Endothelial cell of umbilical vein (primary cell): ENCODE data around the gene DNAJC3. TPM values are rescaled to one million over a fixed set of nuclear protein-coding genes. Genes with fewer than 3 reads are reported as not detected.

Source experiments
- BruUV-seq: library from RNA; stranded (reverse); fragments of 400-500 nt; replicated peaks from 2 replicates; lab custom pipeline; 2021; lab: Mats Ljungman, UMichigan
- CTCF ChIA-PET: fragments of 300-600, 350-600 bp; sonication (Branson Sonifier 250); formaldehyde crosslinking; loops from one replicate; lab custom pipeline; 2021; ENCODE audit warnings: antibody characterized with exemption, inconsistent platforms; lab: Charles Lee
- POLR2A ChIA-PET: fragments of 300-600, 350-600 bp; sonication (Branson Sonifier 250); formaldehyde crosslinking; loops from one replicate; lab custom pipeline; 2021; ENCODE audit warnings: antibody characterized with exemption, inconsistent platforms; lab: Charles Lee
- DNase-seq: peaks from one replicate; pipeline ENCODE4 v3.0.0-alpha.2; 2011; ENCODE audit warnings: low read depth, low spot score
- FAIRE-seq: peaks from 2 replicates; lab custom pipeline; 2011; peaks lifted over from hg19 to GRCh38; lab: Jason Lieb, UNC
- H2AFZ ChIP-seq: 2 replicates; pipeline ENCODE4 v1.6.0; 2012; ENCODE audit warnings: low read depth, low read length, control low read depth, inconsistent platforms
- H3K27ac ChIP-seq: 2 replicates; pipeline ENCODE4 v1.5.1; 2011; ENCODE audit warnings: low read depth, mild to moderate bottlenecking, control low read depth, low read length, moderate library complexity; ENCODE audit not compliant: insufficient read depth
- H3K27me3 ChIP-seq, 2 experiments: 2 replicates each; pipeline versions ENCODE4 v1.6.0 to v1.6.1; 2011; ENCODE audit warnings: low read length in 2 of 2, mixed read lengths in 1 of 2; ENCODE audit not compliant: control insufficient read depth in 2 of 2, insufficient read depth in 2 of 2
- H3K36me3 ChIP-seq, 2 experiments: 2 replicates in 1 of 2; 3 replicates in 1 of 2; pipeline ENCODE4 v1.5.1; 2011; ENCODE audit warnings: low read length in 2 of 2, mild to moderate bottlenecking in 1 of 2, moderate library complexity in 1 of 2; ENCODE audit not compliant: control insufficient read depth in 2 of 2, insufficient read depth in 2 of 2; ENCODE audit errors: extremely low read depth in 1 of 2
- H3K4me1 ChIP-seq: 3 replicates; pipeline ENCODE4 v1.5.1; 2011; ENCODE audit warnings: mild to moderate bottlenecking, low read length; ENCODE audit not compliant: control insufficient read depth, insufficient read depth; ENCODE audit errors: extremely low read depth
- H3K4me2 ChIP-seq: 2 replicates; pipeline ENCODE4 v1.6.1; 2011; ENCODE audit warnings: low read length, control low read depth, mixed read lengths; ENCODE audit not compliant: insufficient read depth
- H3K4me3 ChIP-seq, 3 experiments: fragments of 200-600 bp in 1 of 3; sonication (generic), shearing (Covaris generic) in 1 of 3; replicated peaks in 1 of 3; 2 replicates each; pipeline ENCODE4 v1.5.1; 2011 to 2016; ENCODE audit warnings: control low read depth in 3 of 3, low read length in 3 of 3, mild to moderate bottlenecking in 2 of 3, inconsistent platforms in 1 of 3, low read depth in 1 of 3, moderate library complexity in 1 of 3; ENCODE audit not compliant: insufficient read depth in 1 of 3
- H3K79me2 ChIP-seq: 2 replicates; pipeline ENCODE4 v1.6.0; 2012; ENCODE audit warnings: low read length, inconsistent platforms; ENCODE audit not compliant: control insufficient read depth, insufficient read depth
- H3K9ac ChIP-seq: replicated peaks from 2 replicates; pipeline ENCODE3; 2011; ENCODE audit warnings: low read length, control low read depth; ENCODE audit not compliant: insufficient read depth; ENCODE audit errors: extremely low read depth
- H3K9me1 ChIP-seq: replicated peaks from 3 replicates; pipeline ENCODE4 v1.6.0; 2011; ENCODE audit warnings: mild to moderate bottlenecking, low read length; ENCODE audit not compliant: control insufficient read depth, insufficient read depth; ENCODE audit errors: extremely low read depth
- H3K9me3 ChIP-seq: replicated peaks from 2 replicates; pipeline ENCODE4 v1.5.1; 2012; ENCODE audit warnings: low read length, inconsistent platforms; ENCODE audit not compliant: control insufficient read depth, insufficient read depth
- H4K20me1 ChIP-seq: replicated peaks from 2 replicates; pipeline ENCODE3; 2011; ENCODE audit warnings: mild to moderate bottlenecking, low read length; ENCODE audit not compliant: control insufficient read depth, insufficient read depth; ENCODE audit errors: extremely low read depth
- EZH2 ChIP-seq: IDR thresholded peaks from 2 replicates; pipeline ENCODE4 v1.6.1; 2012; ENCODE audit warnings: borderline replicate concordance, low read depth, mild to moderate bottlenecking, moderate library complexity, low read length, inconsistent platforms; ENCODE audit not compliant: severe bottlenecking
- FOS ChIP-seq: IDR thresholded peaks from 2 replicates; pipeline ENCODE4 v1.6.1; 2011; ENCODE audit warnings: mild to moderate bottlenecking, low read length, moderate library complexity, borderline replicate concordance; ENCODE audit not compliant: insufficient read depth
- GATA2 ChIP-seq: IDR thresholded peaks from 2 replicates; pipeline ENCODE4 v1.7.0; 2011; ENCODE audit warnings: low read depth, mild to moderate bottlenecking, moderate library complexity, mixed read lengths, low read length; ENCODE audit not compliant: insufficient read length, insufficient read depth
- JUN ChIP-seq: IDR thresholded peaks from 2 replicates; pipeline ENCODE4 v1.6.1; 2011; ENCODE audit warnings: borderline replicate concordance, low read depth; ENCODE audit not compliant: insufficient read length, insufficient read depth
- MYC ChIP-seq: IDR thresholded peaks from one replicate; pipeline ENCODE4 v1.6.1; 2011; ENCODE audit warnings: mild to moderate bottlenecking, low read depth, low read length
- POLR2A ChIP-seq: IDR thresholded peaks from 2 replicates; pipeline ENCODE4 v1.6.1; 2012; ENCODE audit warnings: low read depth, mild to moderate bottlenecking, control low read depth, low read length
- POLR2AphosphoS5 ChIP-seq: IDR thresholded peaks from 2 replicates; pipeline ENCODE4 v1.6.1; 2012; ENCODE audit warnings: low read depth, mild to moderate bottlenecking, control low read depth, low read length, moderate library complexity; ENCODE audit not compliant: insufficient read depth
- dilution Hi-C: fragments of 300-500 bp; cut with MboI; formaldehyde crosslinking; loops from one replicate; pipeline ENCODE4 v1.15.0; 2019; ENCODE audit warnings: low sequenced_read_pairs; ENCODE audit not compliant: extremely low pct_ligation_motif_present
- intact Hi-C: fragments of 100-400 bp; cut with micrococcal nuclease; formaldehyde crosslinking; loops from one replicate; pipeline ENCODE4 v1.10.0; 2022
- polyA plus RNA-seq, 4 experiments: library from polyadenylated mRNA; depleted of rRNA in 3 of 4; stranded (reverse) in 3 of 4; unstranded in 1 of 4; fragments of >200 nt; gene quantifications; 2 replicates each; pipeline versions ENCODE4 v1.2.1 to v1.2.3, GENCODE V29; 2011 to 2012; ENCODE audit warnings: missing spikeins in 1 of 4
- total RNA-seq: library from RNA; stranded (reverse); gene quantifications from 2 replicates; pipeline ENCODE4 v1.2.3, GENCODE V29; 2021
- TF ChIP-seq, protein P1 (sequence below), 2 donors: IDR thresholded peaks; 1 replicate in 1 of 2; 2 replicates in 1 of 2; pipeline ENCODE4 v1.5.1; 2011; ENCODE audit warnings: low read length in 2 of 2, mild to moderate bottlenecking in 2 of 2, moderate library complexity in 2 of 2, control low read depth in 1 of 2, inconsistent platforms in 1 of 2, low read depth in 1 of 2; ENCODE audit not compliant: insufficient read depth in 1 of 2; ENCODE audit errors: extremely low read depth in 1 of 2
- TF ChIP-seq, protein P2 (sequence below): IDR thresholded peaks from 2 replicates; pipeline ENCODE4 v1.6.1; 2011; ENCODE audit not compliant: insufficient read depth, insufficient read length

Gene DNAJC3
- total and polyA plus RNA-seq, 2 donors (not counting 3 experiments of a cell fraction or from before 2014, with no cell fraction given), result 17.0 to 51.2 TPM

DNA sequence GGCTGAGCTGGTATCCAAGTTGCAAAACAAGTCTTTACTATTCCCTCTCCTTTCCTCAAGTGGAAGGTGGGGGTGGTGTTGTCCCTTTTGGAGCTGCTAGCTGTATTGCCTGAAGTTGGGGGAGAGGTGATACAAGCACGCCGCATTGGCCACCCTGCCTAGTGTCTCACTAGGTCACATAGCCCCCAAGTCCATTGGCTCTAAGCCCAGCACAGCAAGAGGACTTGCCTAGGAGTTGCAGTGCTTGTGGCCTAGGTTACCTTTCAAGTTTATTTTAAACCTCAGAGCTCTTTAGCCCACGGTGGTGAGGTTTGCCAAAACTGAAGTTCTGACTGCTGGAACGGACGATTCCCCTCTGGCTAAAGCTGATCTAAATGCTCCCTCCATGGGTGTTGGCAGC, 5.3 kb upstream of the DNAJC3 start:
- DNase-seq (no peak), FAIRE-seq (no peak)
- Histone ChIP-seq H3K27me3 (no peaks in the 10 kb centered on the region), H3K9me3 (no peaks in the 10 kb centered on the region), H4K20me1 (no peaks in the 10 kb centered on the region), H3K4me3 (no peak overlapping the region), H3K36me3 (no peaks in the 10 kb centered on the region), H3K4me1 (peaks cover 10% of the 10 kb centered on the region), H2AFZ (no peak overlapping the region), H3K9me1 (no peaks in the 10 kb centered on the region), H3K4me2 (no peak overlapping the region), H3K27ac (no peak overlapping the region), H3K79me2 (no peaks in the 10 kb centered on the region), H3K9ac (no peak overlapping the region)
- CTCF ChIA-PET, result interaction anchor here (1.3 to 4.6 kb wide), 2 partner anchors 11 to 48 kb away, joined by 4 to 18 read pairs; no protein-coding TSS in a partner anchor
- dilution Hi-C loops, result no loop called here
- no TSS peak for BruUV-seq
- TF ChIP-seq POLR2A, result no peak
- TF ChIP-seq, protein P1, sequence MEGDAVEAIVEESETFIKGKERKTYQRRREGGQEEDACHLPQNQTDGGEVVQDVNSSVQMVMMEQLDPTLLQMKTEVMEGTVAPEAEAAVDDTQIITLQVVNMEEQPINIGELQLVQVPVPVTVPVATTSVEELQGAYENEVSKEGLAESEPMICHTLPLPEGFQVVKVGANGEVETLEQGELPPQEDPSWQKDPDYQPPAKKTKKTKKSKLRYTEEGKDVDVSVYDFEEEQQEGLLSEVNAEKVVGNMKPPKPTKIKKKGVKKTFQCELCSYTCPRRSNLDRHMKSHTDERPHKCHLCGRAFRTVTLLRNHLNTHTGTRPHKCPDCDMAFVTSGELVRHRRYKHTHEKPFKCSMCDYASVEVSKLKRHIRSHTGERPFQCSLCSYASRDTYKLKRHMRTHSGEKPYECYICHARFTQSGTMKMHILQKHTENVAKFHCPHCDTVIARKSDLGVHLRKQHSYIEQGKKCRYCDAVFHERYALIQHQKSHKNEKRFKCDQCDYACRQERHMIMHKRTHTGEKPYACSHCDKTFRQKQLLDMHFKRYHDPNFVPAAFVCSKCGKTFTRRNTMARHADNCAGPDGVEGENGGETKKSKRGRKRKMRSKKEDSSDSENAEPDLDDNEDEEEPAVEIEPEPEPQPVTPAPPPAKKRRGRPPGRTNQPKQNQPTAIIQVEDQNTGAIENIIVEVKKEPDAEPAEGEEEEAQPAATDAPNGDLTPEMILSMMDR (IDR thresholded peaks at IDR 0.05; ENCODE audit: extremely low read depth in 1 of 2, insufficient read depth in 1 of 2, low read depth in 1 of 2, low read length in 2 of 2), result no peak
- TF ChIP-seq GATA2, result no peak
- TF ChIP-seq POLR2AphosphoS5, result no peak
- no peak for TF ChIP-seq JUN
- no peak for TF ChIP-seq FOS
- TF ChIP-seq EZH2, result no peak
- TF ChIP-seq, protein P2, sequence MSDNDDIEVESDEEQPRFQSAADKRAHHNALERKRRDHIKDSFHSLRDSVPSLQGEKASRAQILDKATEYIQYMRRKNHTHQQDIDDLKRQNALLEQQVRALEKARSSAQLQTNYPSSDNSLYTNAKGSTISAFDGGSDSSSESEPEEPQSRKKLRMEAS, result no peak
- no peak for TF ChIP-seq MYC
- intact Hi-C loops, result no loop called here
- POLR2A ChIA-PET, result no interaction called here
